Measurements from ENCODE around the gene TMEM165.
A peak's percentile ranks its signal among the peaks of the same experiment; 100 is the strongest.
"Not testable (repeated sequence)": the region's sequence is repeated elsewhere in the genome, so short reads cannot be mapped to it uniquely, and the experiment has no call there.

Gene TMEM165, protein sequence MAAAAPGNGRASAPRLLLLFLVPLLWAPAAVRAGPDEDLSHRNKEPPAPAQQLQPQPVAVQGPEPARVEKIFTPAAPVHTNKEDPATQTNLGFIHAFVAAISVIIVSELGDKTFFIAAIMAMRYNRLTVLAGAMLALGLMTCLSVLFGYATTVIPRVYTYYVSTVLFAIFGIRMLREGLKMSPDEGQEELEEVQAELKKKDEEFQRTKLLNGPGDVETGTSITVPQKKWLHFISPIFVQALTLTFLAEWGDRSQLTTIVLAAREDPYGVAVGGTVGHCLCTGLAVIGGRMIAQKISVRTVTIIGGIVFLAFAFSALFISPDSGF

DNA sequence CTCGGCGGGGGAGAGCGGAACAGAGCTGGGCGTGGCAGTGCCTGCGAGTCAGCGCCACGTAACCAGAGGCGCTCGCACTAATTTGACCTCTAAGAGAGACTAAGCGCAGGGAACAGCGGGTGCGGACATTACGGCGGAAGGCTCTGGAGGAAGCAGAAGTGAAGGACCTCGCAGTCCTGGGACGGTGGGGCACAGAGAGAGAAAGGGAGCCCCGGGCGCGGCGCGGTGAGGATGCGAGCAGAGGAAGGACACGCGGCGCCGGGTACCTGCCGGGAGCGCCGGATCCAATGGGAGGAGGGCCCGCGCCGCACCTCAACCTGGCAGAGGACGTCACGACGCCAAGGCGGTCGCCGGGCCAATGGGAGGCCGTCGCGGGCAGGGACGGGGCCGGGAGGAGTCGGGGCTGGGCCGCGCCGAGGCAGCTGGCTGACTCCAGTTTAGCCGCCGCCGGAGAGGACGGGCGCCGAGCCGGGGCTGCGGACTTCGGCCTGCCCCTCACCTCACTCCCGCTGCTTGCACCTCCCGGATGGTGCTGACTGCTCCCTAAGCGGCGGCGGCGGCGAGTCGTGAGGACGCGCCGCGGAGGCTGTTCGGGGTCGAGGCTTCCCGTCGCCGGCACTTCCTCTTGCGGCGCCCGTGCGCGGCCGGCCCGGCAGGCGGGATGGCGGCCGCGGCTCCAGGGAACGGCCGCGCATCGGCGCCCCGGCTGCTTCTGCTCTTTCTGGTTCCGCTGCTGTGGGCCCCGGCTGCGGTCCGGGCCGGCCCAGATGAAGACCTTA lies at the start of gene TMEM165:
Gene TMEM165, plus strand, starts transcription at position 429 of the 779 bp plus-strand sequence. Its CDS starts 233 bp downstream, at position 662.
- peak; percentile 85 for DNase-seq

DNA sequence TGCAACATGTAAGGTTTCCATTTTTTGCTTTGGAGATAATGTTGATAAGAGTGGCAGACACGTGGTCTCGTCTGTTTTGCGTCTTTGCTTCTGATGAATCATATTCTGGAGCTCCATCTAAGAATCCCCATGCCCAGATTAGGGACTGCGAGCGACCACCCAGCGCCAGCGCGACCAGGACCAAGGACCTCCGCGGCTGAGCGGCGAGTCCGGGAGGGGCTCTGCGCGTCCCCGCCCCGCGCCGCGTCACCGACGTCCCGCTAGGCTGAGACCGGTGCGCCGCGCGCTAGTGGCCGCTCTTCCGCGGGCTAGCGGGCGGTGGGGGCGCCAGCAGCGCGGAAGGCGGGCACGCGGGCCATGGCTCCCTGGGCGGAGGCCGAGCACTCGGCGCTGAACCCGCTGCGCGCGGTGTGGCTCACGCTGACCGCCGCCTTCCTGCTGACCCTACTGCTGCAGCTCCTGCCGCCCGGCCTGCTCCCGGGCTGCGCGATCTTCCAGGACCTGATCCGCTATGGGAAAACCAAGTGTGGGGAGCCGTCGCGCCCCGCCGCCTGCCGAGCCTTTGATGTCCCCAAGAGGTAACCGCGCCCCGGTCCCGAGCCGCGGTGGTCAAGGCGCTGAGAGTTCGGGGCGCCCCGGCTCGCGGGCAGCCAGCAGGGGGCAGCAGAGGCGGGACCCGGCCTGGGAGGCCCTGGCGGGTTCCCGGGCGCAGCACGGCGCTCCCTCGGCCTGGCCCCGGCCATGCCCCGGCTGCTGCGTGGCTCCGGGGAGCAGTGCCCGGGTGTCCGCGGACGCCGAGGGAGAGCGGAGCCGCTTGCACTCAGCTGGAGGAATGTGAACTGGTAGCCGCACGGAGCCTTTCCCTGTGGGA lies 49.5 kb upstream of the TMEM165 start, which contains the start of gene SRD5A3:
Gene SRD5A3, plus strand, starts transcription at position 263 of the 871 bp plus-strand sequence. Its CDS starts 95 bp downstream, at position 358.
- DNase-seq: peak; percentile 77

DNA sequence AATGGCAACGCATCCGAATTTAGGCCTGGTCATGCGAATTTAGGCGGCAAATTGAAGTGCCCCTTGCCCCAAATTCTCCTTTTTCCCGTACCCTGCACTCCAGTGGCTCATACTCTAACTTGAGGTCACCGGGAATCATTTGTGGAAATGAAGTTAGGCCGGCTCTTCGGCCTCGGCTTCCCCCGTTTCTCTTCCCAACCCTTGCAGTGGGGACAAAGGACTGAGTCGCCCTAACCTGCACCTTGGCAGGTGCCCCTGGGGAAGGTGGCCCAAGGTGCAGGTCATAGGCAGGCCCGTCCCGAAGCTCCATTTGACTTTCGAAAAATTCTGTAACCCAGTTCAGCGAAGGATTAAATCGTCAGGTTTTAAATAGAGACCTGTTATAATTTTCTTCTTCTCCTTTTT lies 48.9 kb upstream of the TMEM165 start:
- no peak for DNase-seq

DNA sequence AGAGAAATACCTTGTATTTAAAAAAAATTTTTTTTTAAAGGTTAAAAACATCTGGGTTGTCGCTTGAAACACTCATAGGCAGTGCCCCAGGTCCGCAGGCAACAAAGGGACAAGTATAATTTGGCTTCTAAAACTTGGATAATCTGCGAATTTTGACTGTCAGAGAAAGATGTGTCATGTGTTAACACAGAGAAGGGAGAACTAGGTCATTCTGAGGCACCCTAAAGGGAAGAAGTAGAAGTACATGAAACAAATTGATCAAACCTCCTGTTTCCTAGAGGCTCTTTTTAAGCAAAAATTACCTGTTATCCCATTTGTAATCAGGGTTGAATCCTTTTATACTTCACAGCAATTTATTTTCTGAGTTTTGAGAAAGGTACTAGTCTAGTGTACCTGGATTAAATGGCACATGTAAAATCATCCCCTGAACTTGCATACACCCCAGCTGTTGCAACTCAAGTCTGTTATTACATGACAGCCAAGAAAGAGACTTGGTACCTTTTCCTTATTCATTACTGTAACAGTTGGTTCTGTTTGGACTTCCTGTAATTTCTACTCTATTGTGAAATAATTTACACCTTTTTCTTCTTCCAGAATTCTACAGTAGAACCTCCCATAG lies 48.0 kb upstream of the TMEM165 start:
- no peak for DNase-seq

DNA sequence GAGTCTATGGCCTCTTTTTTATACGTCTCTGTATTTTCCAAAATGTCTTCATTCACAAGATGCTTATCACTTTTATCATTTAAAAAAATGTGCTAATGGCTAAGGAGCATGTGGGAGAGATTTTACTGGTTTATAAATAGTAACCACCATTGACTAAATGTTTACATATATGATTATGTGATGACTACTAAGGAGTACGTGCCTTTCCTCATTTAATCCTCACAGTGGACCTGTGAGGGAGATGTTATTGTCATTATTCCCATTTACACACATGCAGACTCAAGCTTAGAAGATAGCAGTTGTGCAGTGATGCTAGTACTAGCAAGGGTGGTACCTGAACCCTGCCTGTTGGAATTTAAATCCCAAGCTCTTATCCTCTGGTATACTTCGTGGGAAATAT lies 47.3 kb upstream of the TMEM165 start:
- DNase-seq: no peak

DNA sequence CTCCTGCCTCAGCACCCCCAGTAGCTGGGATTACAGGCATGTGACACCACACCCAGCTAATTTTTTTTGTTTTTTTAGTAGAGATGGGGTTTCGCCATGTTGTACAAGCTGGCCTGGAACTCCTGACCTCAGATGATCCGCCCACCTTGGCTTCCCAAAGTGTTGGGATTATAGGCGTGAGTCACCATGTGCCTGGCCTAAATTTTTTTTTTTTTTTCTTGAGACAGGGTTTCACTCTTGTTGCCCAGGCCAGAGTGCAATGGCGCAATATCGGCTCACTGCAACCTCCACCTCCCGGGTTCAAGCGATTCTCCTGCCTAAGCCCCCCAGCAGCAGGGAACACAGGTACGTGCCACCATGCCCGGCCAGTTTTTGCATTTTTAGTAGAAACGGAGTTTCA lies 44.9 kb upstream of the TMEM165 start:
- not testable (repeated sequence) for DNase-seq

DNA sequence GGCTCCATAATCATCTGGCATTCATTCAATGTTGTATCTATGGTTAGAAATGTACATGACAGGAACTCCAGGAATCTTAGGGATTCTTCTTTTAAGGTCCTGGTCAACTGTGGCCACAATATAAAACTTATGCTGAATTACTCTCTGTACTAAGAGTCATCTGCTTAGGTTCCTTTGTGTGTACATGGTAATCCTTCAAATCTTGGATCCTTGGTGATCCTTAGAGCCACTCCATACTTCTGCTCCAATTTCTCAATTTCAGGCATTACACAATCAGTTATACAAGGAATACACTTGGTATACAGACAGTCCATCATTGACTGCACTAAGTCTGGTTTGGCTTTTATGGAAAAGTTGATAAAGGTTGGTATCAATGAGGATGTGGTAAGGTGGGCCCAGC lies 43.9 kb upstream of the TMEM165 start:
- no peak for DNase-seq

DNA sequence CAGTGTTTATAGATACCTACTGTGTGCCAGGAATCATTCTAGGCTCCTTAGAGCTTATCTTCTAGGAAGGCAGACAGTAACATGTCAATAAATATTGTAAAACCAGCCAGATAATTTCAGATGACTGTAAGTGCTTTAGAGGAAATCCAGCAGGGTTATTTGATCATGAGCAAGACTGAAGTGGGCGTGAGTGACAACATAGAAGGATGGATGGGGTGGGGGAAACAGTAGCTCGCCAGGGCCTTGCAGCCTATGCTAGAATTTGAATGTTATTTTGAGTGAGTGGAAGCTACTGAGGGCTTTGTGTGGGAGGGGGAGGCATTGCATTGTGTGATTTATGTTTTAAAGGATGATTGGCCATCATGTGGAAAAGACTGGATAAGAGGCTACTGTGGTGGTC lies 43.0 kb upstream of the TMEM165 start:
- no peak for DNase-seq

DNA sequence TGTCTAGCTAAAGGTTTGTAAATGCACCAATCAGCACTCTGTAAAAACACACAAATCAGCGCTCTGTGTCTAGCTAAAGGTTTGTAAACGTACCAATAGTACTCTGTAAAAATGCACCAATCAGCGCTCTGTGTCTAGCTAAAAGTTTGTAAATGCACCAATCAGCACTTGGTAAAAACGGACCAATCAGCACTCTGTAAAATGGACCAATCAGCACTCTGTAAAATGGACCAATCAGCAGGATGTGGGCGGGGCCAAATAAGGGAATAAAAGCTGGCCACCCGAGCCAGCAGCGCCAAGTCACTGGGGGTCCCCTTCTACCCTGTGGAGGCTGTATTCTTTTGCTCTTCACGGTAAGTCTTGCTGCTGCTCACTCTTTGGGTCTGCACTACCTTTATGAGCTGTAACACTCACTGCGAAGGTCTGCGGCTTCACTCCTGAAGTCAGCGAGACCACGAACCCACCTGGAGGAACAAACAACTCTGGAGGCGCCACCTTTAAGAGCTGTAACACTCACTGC lies 42.5 kb upstream of the TMEM165 start:
- DNase-seq: not testable (repeated sequence)

DNA sequence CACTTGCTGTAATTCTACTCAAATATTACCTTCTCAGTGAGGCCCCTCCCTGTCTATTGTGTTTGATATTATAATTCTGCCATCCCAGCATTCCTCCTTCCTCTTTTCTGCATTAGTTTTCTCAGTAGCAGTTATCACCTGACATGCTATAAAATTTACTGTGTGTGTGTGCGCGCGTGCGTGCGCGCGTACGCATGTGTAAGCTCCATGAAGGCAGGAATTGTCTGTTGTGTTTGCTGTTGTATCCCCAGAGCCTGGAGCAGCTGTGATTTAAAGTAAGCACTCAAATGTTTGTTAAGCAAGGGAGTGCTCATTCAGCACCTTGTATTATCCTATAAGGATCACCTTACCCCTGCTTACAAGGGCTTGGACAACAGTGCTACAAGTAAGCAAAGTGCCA lies 41.1 kb upstream of the TMEM165 start:
- no peak for DNase-seq

DNA sequence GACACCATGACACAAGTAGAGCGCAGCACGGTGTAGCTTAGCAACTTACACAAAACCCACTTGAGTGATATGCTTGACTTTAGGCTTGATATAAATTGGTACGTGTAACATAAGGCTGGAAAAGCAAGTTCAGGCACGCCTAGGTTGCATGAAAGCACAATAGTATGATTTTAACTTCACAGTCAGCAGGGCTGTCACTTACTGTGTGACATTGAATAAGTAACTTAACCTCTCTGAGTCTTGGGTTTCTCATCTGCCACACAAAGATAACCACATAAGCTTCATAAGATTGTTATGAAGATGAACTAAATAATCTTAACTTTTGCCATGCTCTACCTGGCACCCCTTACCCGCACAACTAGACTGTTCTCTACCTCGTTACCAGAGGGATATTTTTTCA lies 40.2 kb upstream of the TMEM165 start:
- DNase-seq: no peak

DNA sequence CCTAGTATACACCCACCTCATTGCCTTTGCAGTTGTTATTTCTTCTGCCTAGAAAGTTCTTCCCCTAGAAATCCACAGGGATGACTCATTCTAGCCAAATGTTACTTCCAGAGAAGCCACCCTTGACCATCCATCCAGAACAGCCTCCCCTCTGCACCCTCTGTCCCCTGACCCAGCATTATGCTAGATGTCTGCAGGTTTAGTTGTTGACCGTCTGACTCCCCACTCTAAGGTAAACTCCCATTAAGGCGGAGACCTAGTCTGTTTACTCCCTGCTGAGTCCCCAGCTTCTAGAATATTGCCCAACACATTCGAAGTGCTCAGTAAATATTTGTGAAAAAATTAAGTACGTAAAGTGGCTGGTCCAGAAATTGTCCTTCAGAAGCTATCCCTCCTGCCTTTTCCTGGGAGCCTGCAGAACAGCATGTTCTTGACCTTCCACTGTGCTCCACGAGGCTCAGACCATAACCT lies 38.7 kb upstream of the TMEM165 start:
- DNase-seq: no peak

DNA sequence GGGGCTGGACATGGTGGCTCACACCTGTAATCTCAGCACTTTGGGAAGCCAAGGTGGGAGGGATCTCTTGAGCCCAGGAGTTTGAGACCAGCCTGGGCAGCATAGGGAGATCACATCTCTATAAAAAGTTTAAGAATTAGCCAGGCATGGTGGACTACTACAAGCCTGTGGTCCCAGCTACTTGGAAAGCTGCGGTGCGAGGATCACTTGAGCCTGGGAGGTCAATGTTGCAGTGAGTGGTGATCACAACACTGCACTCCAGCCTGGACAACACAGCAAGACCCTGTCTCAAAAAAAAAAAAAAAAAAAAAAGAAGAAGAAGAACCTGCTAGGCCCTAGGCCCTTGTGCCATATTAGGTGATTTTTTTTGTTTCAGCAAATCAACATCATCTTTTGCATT lies 37.5 kb upstream of the TMEM165 start:
- no peak for DNase-seq

DNA sequence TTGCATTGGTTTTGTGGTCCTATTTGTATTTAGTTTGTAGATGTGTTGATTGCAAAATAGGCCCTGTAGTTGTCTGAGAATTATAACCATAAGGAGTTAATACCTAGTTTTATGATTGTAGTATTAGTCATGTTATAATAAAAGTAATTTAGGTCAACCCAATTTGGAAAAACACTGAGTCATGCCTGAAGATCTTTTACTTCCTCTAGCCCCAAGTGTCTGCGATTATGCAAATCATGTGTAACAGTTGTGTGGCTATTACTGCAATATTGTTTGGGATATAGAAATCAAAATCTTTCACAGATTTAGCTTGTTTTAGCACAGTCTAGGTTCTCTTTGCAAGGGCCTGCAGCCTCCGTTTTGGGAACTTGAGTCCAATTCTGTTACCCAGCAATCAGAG lies 37.1 kb upstream of the TMEM165 start:
- DNase-seq: no peak

DNA sequence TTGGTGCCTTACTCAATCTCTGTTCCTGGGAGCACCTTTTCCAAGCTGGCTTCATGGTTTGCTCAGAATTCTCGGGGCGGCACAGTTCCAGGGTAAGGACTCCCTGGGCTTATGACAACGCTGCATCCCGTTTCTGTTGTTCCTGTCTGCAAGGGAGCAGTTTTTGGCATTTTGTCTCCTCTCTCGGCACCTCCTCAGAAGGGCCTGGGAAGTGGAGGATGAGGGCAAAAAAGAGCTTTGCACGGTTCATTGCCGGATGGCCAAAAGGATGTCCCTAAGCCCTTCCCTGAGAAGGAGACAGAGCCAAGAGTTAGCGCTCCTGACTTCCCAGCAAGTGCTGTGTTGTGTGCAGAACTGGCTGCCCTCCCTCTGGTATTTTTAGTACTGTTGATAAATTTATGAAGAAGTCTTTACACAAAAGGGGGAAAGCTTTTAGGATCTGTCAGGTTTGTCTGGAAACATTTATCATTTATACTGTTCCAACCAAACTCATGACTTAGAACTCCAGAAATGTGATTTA lies 36.3 kb upstream of the TMEM165 start:
- DNase-seq: no peak

DNA sequence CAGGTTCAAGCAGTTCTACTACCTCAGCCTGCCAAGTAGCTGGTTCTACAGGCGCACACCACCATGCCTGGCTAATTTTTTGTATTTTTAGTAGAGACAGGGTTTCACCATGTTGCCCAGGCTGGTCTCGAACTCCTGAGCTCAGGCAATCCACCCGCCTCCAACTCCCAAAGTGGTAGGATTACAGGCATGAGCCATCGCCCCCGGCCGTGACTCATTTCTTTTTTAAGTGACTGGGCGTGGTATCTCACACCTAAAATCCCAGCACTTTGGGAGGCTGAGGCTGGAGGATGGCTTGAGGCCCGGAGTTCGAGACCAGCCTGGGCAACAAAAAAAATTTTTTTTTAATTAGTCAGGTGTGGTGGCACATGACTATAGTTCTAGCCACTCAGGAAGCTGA lies 32.8 kb upstream of the TMEM165 start:
- not testable (repeated sequence) for DNase-seq

DNA sequence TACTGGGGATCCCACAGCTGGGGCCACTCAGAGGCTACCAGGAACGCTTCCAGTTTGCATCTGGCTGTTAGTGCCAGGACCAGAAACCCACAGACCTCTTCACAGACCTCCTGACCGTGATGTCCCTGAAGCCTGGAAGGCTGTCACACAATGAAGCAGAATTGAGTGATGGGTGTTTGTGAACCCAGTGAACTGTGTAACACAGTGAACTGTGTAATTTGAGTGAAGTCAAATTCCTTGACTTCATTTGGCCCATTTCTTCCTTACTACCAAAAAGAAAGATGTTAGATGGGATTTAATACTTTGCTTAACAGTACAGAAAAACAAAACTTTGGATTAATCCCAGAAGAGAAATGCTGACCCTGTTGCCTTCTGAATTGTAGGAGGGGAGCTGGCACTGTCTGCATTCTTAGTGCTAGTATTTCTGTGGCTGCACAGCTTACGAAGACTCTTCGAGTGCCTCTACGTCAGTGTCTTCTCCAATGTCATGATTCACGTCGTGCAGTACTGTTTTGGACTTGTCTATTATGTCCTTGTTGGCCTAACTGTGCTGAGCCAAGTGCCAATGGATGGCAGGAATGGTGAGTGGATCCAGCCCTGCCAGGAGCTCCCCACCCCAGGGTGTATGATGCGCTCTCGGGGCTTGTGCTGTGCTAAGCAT lies 31.9 kb upstream of the TMEM165 start:
- no peak for DNase-seq

DNA sequence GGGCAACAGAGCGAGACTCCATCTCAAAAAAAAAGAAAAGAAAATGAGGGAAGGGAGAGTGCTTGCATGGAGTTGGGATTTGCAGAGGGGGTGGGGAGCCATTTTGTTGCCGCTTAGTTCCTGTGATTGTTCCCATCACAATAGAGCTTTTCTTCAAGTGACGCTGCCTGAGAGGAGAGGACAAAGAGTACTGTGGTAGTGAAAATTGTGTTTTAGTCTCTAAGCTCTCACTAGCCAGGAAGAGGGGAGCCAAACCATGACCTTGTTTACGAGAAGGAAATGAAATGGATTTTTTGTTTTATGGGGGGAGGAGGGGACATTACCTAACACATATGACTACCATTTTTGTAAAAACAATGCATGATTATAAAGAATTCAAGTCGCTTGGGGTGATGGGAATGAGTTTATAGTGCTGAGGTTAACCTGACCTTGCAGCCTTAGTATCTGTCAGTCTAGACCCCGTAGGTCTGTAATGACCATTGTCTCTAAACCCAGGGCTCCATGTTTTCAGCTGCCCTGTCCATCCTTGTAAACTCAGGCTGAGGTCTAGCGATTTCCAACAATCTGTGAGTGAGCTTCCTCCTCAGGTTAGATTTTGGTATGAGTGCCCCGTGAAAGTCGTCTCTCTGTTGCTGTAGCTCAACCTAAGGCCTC lies 30.9 kb upstream of the TMEM165 start:
- DNase-seq: no peak

DNA sequence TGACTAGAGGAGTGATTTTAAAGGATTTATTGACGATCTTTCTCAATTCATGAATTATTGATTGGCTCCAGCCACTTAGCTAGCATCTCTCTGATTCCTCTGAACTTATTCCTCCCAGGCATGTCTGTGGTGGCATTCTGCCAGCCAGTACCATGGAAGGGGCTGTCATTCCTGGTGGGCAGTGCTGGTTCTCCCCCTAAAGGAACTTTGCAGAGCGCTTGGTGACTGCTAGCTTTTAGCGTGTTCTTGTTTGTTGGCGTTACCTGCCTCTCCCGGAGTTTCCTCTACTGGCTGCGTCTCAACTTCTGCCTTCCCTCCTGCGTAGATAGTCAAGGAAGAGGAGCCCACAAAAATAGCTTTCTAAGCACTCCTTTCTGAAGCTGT lies 30.4 kb upstream of the TMEM165 start:
- no peak for DNase-seq

DNA sequence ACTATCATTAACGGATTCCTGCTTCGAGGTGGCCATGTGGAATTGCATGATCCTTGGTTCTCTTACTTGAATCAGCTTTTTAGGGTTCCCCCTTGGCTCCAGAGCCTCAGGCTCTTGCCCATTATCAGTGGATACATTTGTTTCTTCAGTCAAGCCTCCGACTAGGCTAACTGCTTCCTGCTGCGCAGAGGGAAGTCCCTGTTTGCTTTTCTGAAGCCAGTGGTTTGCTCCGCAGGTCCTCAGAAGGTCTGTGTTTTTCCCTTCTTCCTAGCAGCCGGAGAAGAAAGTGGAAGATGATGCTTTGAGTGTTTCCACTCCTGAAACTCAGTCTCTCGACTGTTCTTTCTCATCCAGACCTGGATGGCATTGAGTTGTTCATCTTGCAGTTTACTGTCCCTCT lies 29.1 kb upstream of the TMEM165 start:
- DNase-seq: no peak

DNA sequence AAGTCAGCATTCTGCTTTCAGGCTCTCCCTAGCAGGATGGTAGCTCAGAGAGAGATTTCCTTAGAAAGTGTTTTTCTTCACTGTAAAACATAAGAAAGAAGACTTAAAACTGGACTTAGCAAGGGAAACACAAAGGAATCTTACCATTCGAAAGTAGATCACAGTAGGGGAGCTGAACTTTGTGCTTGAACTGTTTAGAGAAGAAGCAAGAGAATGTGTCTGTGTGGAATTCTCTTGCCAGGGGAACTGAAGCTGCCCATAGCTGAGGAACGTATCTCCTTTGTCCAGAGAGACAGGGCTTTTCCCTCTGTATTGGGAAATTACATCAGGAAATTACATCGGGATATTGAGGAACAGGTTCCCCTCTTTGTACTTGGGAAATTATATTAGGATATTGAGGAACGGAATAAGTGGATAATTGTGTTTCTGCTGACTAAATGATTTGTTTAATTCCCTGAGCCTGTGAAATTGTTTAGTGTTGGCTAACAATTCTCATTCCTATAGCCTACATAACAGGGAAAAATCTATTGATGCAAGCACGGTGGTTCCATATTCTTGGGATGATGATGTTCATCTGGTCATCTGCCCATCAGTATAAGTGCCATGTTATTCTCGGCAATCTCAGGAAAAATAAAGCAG lies 28.6 kb upstream of the TMEM165 start:
- no peak for DNase-seq

Data from activated CD4-positive, alpha-beta T cell treated with anti-CD3 and anti-CD28 coated beads, Interleukin-2, amount 50 U/mL, for 1 hour (primary cell).